RPMI7951 (cell line): ENCODE data around the gene SLC43A1. TPM values are rescaled to one million over a fixed set of nuclear protein-coding genes. Genes with fewer than 3 reads are reported as not detected.
A peak's percentile ranks its signal among the peaks of the same experiment; 100 is the strongest.

Experiments
- DNase-seq: peaks from one replicate; pipeline ENCODE4 v3.0.0-alpha.2; 2012; ENCODE audit warnings: low read depth
- total RNA-seq: library from RNA; depleted of rRNA; stranded (reverse); fragments of >200 nt; shearing (Covaris generic); gene quantifications from 2 replicates; pipeline ENCODE4 v1.2.3, GENCODE V29; 2014

The SLC43A1 gene
- total RNA-seq, 1 experiment from 2014 or later: 7.3 TPM

GRCh38 chr11:57497303-57498247 is 17.9 kb downstream of the SLC43A1 start:
- no peak for DNase-seq

- DNase-seq: no peak
Measured at GRCh38 chr11:57496109-57496820, 19.2 kb downstream of the SLC43A1 start.

GRCh38 chr11:57493507-57494503 is 21.7 kb downstream of the SLC43A1 start:
- peak; percentile 18 for DNase-seq

- DNase-seq: peak; percentile 15
Measured at GRCh38 chr11:57491371-57492061, 24.0 kb downstream of the SLC43A1 start.

GRCh38 chr11:57490456-57491248 is 24.9 kb downstream of the SLC43A1 start:
- no peak for DNase-seq

GRCh38 chr11:57487920-57488659 is 27.4 kb downstream of the SLC43A1 start:
- DNase-seq: no peak

- DNase-seq: no peak
Measured at GRCh38 chr11:57487021-57487778, 28.3 kb downstream of the SLC43A1 start.

DNA sequence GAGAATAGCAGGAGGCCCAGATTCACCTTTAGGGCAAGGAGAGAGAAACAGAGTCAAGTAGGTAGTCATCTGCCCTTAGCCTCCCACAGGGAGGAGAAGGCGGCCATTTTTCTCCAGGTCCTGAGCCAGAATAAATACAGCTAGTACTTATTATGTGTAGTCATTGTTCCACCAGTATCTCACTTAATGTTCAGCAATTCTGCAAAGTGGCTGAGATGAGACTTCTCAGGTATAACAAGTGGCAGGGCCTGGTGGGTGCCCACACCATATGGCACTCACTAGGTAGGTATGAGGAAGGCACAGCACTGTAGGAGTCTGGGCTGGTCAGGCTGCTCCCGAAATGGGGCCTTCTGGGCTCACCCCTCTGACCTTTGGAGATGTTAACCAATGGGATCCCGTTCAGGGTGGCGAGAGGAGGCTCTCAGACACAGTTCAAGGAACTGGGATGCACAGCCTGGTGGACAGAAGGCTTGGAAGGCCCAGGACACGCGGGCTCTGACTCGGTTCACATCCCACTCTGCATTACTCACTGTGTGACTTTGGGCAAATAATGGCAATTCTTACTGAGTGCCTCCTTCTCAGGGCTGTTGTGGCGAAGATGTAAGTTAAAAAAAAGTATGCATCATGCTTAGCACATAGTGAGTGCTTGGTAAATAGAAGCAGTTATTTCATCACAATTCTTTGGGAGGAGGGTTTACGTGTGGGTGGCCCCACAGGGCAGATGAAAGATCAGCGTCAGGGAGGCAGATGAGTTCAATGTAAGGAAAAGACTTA is 30.1 kb downstream of the SLC43A1 start:
- DNase-seq: no peak

GRCh38 chr11:57484141-57484710 is 31.3 kb downstream of the SLC43A1 start:
- no peak for DNase-seq

DNA sequence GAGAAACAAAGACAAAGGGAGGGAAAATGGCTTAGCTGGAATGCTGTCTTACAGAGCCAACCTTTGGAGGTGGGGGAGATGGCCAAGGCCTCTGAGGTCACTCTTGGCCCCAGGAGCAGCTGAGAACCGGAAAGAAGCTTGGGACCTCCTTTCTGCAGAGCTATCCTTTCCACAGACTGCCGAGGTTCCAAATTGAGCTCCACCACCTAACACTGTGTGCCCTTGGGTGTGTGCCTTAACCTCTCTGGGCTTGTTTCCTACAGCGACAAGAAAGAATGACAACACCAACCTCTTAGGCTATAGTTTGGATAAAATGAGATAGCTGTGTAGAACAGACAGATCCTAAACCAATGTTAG is 32.0 kb downstream of the SLC43A1 start:
- DNase-seq: no peak

GRCh38 chr11:57482782-57483561 is 32.5 kb downstream of the SLC43A1 start:
- no peak for DNase-seq

DNA sequence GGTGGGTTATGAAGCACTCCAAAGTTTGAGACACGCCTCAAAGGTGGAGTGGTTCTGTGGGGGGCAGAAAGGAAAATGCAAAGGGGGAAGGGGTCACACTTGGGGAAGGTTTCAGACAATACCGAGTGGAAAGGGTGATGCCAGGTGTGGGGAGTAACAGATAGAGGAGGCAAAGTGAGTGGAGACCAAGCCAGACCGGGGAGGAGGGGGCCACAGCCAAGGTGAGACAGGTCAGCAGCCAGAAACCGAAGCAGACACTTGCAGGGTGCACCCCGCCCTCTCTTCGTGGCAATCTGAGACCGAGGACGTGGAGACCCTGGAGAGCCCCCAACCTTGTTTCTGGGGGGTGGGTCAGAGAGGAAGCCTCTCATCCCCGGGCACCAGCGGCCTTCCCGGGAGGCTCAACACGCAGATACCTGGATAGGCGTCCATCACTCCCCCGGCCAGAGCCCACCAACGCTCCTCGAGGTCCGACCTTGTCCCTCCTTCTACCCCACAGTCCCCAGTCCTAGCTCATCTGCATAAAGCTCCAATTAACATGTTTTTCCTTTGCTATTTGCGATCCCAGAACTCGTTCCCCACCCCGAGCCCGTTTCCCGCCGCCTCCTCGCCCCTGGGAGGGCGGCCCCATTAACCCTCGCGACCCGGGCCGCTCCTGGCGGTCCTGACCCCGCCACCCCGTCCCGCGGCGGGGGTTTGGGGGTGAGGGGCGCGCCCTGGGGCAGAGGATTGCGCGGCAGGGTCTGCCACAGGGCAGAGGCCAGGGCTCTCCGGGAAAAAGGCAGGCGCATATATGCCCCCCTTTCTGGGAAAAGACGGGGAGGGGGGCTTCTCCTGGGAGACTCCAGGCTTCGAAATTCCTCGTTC is 33.4 kb downstream of the SLC43A1 start:
- DNase-seq: no peak

GRCh38 chr11:57481315-57481714 is 34.2 kb downstream of the SLC43A1 start:
- no peak for DNase-seq

GRCh38 chr11:57480409-57481137 is 34.9 kb downstream of the SLC43A1 start:
- peak; percentile 41 for DNase-seq

- no peak for DNase-seq
Measured at GRCh38 chr11:57479911-57480310, 35.6 kb downstream of the SLC43A1 start.
